Nephron progenitor cell (in vitro differentiated cells): ENCODE results near the gene PSME3IP1.

Experiments used
- DNase-seq: peaks from one replicate; pipeline ENCODE4 v3.0.0; 2021
- H3K27ac Mint-ChIP-seq: 2 replicates; pipeline ENCODE4 v1.8.0; 2021; ENCODE audit warnings: mild to moderate bottlenecking, moderate library complexity, mixed read lengths
- H3K27me3 Mint-ChIP-seq: 2 replicates; pipeline ENCODE4 v1.8.0; 2021; ENCODE audit warnings: mild to moderate bottlenecking, low read depth, mixed read lengths; ENCODE audit not compliant: poor library complexity
- H3K36me3 Mint-ChIP-seq: 2 replicates; pipeline ENCODE4 v1.8.0; 2021; ENCODE audit warnings: low read depth, mixed read lengths
- H3K4me1 Mint-ChIP-seq: 2 replicates; pipeline ENCODE4 v1.8.0; 2021; ENCODE audit warnings: mixed read lengths
- H3K4me3 Mint-ChIP-seq: 2 replicates; pipeline ENCODE4 v1.8.0; 2021; ENCODE audit warnings: mild to moderate bottlenecking, moderate library complexity, mixed read lengths
- H3K9me3 Mint-ChIP-seq: 2 replicates; pipeline ENCODE4 v1.8.0; 2021; ENCODE audit warnings: mild to moderate bottlenecking, moderate library complexity, mixed read lengths
- CTCF ChIP-seq: fragments of 200-600 bp; sonication (generic); IDR thresholded peaks from 2 replicates; pipeline ENCODE4 v1.5.0; 2021; ENCODE audit warnings: antibody characterized with exemption

Gene PSME3IP1

GRCh38 chr16:57163842-57164241, 22.0 kb downstream of the PSME3IP1 start:
- H3K36me3 Mint-ChIP-seq, result peaks cover 74% of the 10 kb centered on the region
- no peaks in the 10 kb centered on the region for H3K9me3 Mint-ChIP-seq
- H3K27me3 Mint-ChIP-seq, result no peaks in the 10 kb centered on the region
- TF ChIP-seq CTCF, result no peak
- no peak overlapping the region for H3K27ac Mint-ChIP-seq
- peaks cover 33% of the 10 kb centered on the region for H3K4me1 Mint-ChIP-seq
- no peak overlapping the region for H3K4me3 Mint-ChIP-seq
- DNase-seq, result no peak

GRCh38 chr16:57159447-57159846, 26.4 kb downstream of the PSME3IP1 start:
- peaks cover 10% of the 10 kb centered on the region for H3K4me1 Mint-ChIP-seq
- TF ChIP-seq CTCF, result no peak
- no peak overlapping the region for H3K27ac Mint-ChIP-seq
- peaks cover 90% of the 10 kb centered on the region for H3K36me3 Mint-ChIP-seq
- H3K4me3 Mint-ChIP-seq, result no peak overlapping the region
- no peak for DNase-seq
- no peaks in the 10 kb centered on the region for H3K27me3 Mint-ChIP-seq
- H3K9me3 Mint-ChIP-seq, result no peaks in the 10 kb centered on the region

- H3K4me3 Mint-ChIP-seq, result no peak overlapping the region
- H3K27me3 Mint-ChIP-seq, result no peaks in the 10 kb centered on the region
- H3K4me1 Mint-ChIP-seq, result peaks cover 16% of the 10 kb centered on the region
- no peak overlapping the region for H3K27ac Mint-ChIP-seq
- no peak for TF ChIP-seq CTCF
- DNase-seq, result no peak
- no peaks in the 10 kb centered on the region for H3K9me3 Mint-ChIP-seq
- H3K36me3 Mint-ChIP-seq, result peaks cover 91% of the 10 kb centered on the region
Measured at GRCh38 chr16:57157533-57157932, 28.3 kb downstream of the PSME3IP1 start.

GRCh38 chr16:57156351-57156703, 29.5 kb downstream of the PSME3IP1 start:
- H3K4me3 Mint-ChIP-seq, result no peak overlapping the region
- no peak overlapping the region for H3K27ac Mint-ChIP-seq
- H3K36me3 Mint-ChIP-seq, result peaks cover 88% of the 10 kb centered on the region
- H3K4me1 Mint-ChIP-seq, result peaks cover 28% of the 10 kb centered on the region
- no peaks in the 10 kb centered on the region for H3K27me3 Mint-ChIP-seq
- TF ChIP-seq CTCF, result no peak
- no peaks in the 10 kb centered on the region for H3K9me3 Mint-ChIP-seq
- no peak for DNase-seq

GRCh38 chr16:57155702-57156350, 30.0 kb downstream of the PSME3IP1 start:
- no peak overlapping the region for H3K4me3 Mint-ChIP-seq
- TF ChIP-seq CTCF, result no peak
- H3K36me3 Mint-ChIP-seq, result peaks cover 88% of the 10 kb centered on the region
- H3K9me3 Mint-ChIP-seq, result no peaks in the 10 kb centered on the region
- no peaks in the 10 kb centered on the region for H3K27me3 Mint-ChIP-seq
- no peak overlapping the region for H3K27ac Mint-ChIP-seq
- H3K4me1 Mint-ChIP-seq, result peaks cover 28% of the 10 kb centered on the region
- no peak for DNase-seq

- Mint-ChIP-seq H3K27me3 (peaks cover 3% of the 10 kb centered on the region), H3K4me1 (peaks cover 29% of the 10 kb centered on the region), H3K4me3 (no peak overlapping the region), H3K27ac (no peak overlapping the region), H3K36me3 (peaks cover 74% of the 10 kb centered on the region), H3K9me3 (no peaks in the 10 kb centered on the region)
- no peak for TF ChIP-seq CTCF
- no peak for DNase-seq
Measured at GRCh38 chr16:57153841-57154240, 32.0 kb downstream of the PSME3IP1 start.
